GM23248 (cell line): ENCODE measurements around the gene R3HDM2.

Source experiments
- EZH2 ChIP-seq: fragments of 200-600 bp; sonication (generic); IDR thresholded peaks from 2 replicates; pipeline ENCODE4 v1.6.1; 2018; ENCODE audit warnings: antibody characterized with exemption, mild to moderate bottlenecking; ENCODE audit not compliant: insufficient read depth, poor library complexity, severe bottlenecking
- EZH2phosphoT487 ChIP-seq: fragments of 200-600 bp; sonication (generic); IDR thresholded peaks from 2 replicates; pipeline ENCODE4 v1.6.1; 2018; ENCODE audit warnings: antibody characterized with exemption, moderate library complexity, mild to moderate bottlenecking, low read depth; ENCODE audit not compliant: insufficient read depth

DNA sequence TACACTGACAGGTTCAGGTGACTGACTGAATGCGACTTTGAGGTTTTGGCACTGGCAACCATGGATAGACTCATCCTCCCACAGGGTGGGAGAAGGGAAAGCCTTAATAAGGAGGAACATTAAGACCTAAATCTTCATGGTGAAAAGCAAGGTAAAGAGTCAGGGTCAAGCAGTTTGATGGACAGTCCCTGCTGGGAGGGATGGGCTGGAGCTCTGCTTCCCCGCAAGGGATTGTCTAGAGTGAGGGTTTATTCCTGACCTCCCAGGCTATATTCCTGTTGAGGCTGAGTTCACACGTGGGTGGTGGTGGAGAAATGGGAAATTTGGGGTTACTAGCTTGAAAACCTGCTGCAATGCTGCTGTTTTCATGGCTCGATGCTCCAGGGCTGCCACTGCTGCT, 170.5 kb downstream of the R3HDM2 start:
- TF ChIP-seq EZH2 (no peak), EZH2phosphoT487 (no peak)
